AG04450 (cell line): ENCODE results near the gene PNPLA3. TPM values are rescaled to one million over a fixed set of nuclear protein-coding genes. Genes with fewer than 3 reads are reported as not detected.

ENCODE experiments used
- CTCF ChIA-PET: fragments of 300-600, 350-600 bp; formaldehyde crosslinking; extraction: SDS; loops from one replicate; lab custom pipeline; 2022; ENCODE audit warnings: antibody characterized with exemption, inconsistent platforms; lab: Charles Lee
- POLR2A ChIA-PET: fragments of 350-600 bp; formaldehyde crosslinking; extraction: SDS; loops from one replicate; lab custom pipeline; 2021; ENCODE audit warnings: antibody characterized with exemption, inconsistent platforms; lab: Yijun Ruan, JAX
- DNase-seq: peaks from one replicate; pipeline ENCODE4 v3.0.0-alpha.2; 2011; ENCODE audit warnings: low read depth, low spot score
- H3K27ac ChIP-seq: one replicate; pipeline ENCODE4 v1.5.1; 2012; ENCODE audit warnings: low read depth, low read length, control low read depth
- H3K27me3 ChIP-seq: one replicate; pipeline ENCODE4 v1.6.0; 2012; ENCODE audit warnings: low read length; ENCODE audit not compliant: control insufficient read depth, insufficient read depth
- H3K4me3 ChIP-seq: 2 replicates; pipeline ENCODE4 v1.5.1; 2011; ENCODE audit warnings: mild to moderate bottlenecking, low read depth, low read length, control low read depth
- H3K9me3 ChIP-seq: 2 replicates; pipeline ENCODE4 v1.5.1; 2012; ENCODE audit warnings: low read length; ENCODE audit not compliant: control insufficient read depth, insufficient read depth
- polyA plus RNA-seq: library from polyadenylated mRNA; depleted of rRNA; stranded (reverse); fragments of >200 nt; gene quantifications from 2 replicates; pipeline ENCODE4 v1.2.3, GENCODE V29; 2011
- TF ChIP-seq, protein P1 (sequence below): IDR thresholded peaks from 2 replicates; pipeline ENCODE4 v1.5.1; 2011; ENCODE audit warnings: low read depth, low read length, control low read depth, inconsistent platforms

PNPLA3 gene
- polyA plus RNA-seq, 1 experiment: 3.9 TPM

GRCh38 chr22:43893266-43893665 is 30.3 kb upstream of the PNPLA3 start:
- Histone ChIP-seq H3K27ac (no peak overlapping the region), H3K4me3 (no peak overlapping the region), H3K27me3 (peaks cover 30% of the 10 kb centered on the region), H3K9me3 (no peaks in the 10 kb centered on the region; the same call in 1 of the 2 replicates)
- CTCF ChIA-PET: no interaction called here
- DNase-seq: no peak
- POLR2A ChIA-PET: no interaction called here
- TF ChIP-seq, protein P1, sequence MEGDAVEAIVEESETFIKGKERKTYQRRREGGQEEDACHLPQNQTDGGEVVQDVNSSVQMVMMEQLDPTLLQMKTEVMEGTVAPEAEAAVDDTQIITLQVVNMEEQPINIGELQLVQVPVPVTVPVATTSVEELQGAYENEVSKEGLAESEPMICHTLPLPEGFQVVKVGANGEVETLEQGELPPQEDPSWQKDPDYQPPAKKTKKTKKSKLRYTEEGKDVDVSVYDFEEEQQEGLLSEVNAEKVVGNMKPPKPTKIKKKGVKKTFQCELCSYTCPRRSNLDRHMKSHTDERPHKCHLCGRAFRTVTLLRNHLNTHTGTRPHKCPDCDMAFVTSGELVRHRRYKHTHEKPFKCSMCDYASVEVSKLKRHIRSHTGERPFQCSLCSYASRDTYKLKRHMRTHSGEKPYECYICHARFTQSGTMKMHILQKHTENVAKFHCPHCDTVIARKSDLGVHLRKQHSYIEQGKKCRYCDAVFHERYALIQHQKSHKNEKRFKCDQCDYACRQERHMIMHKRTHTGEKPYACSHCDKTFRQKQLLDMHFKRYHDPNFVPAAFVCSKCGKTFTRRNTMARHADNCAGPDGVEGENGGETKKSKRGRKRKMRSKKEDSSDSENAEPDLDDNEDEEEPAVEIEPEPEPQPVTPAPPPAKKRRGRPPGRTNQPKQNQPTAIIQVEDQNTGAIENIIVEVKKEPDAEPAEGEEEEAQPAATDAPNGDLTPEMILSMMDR: no peak

GRCh38 chr22:43894122-43894521 is 29.5 kb upstream of the PNPLA3 start:
- no peak overlapping the region for H3K4me3 ChIP-seq
- TF ChIP-seq, protein P1: no peak
- CTCF ChIA-PET: no interaction called here
- peaks cover 26% of the 10 kb centered on the region for H3K27me3 ChIP-seq
- no peak overlapping the region for H3K27ac ChIP-seq
- POLR2A ChIA-PET: no interaction called here
- no peak for DNase-seq
- no peaks in the 10 kb centered on the region; the same call in 1 of the 2 replicates for H3K9me3 ChIP-seq

GRCh38 chr22:43895986-43896645 is 27.5 kb upstream of the PNPLA3 start:
- DNase-seq: no peak
- H3K27me3 ChIP-seq: peaks cover 19% of the 10 kb centered on the region
- H3K4me3 ChIP-seq: no peak overlapping the region
- POLR2A ChIA-PET: no interaction called here
- no peak overlapping the region for H3K27ac ChIP-seq
- no peaks in the 10 kb centered on the region; the same call in 1 of the 2 replicates for H3K9me3 ChIP-seq
- TF ChIP-seq, protein P1: no peak
- CTCF ChIA-PET: interaction anchor here (3.4 kb wide), 1 partner anchor 12 kb away, joined by 20 read pairs; no protein-coding TSS in a partner anchor

DNA sequence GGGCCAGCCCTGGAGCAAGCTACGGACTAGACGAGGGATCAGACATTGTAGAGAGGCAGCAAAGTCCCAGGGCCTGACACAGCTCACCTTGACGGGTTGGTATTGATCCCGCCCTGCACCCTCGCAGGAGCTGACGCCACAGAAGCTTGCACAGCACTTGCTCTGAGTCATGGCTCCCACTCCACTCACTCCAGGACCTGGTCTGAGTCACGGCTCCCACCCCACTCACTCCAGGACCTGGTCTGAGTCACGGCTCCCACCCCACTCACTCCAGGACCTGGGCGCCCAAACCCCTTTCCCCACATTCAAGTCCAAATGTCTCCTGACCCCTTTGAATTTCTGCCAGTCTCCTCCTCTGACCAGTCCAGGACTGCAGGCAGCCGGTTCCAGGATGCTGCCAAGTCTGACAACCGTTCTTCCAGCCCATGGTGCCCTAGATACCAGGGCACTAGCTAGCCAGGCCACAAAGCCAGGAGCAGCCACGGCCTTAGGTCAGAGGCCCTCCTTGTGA is 25.8 kb upstream of the PNPLA3 start:
- no peak overlapping the region for H3K4me3 ChIP-seq
- H3K27ac ChIP-seq: peak overlapping the region; percentile 39
- no peak for DNase-seq
- CTCF ChIA-PET: interaction anchor here (3.4 kb wide), 1 partner anchor 13 kb away, joined by 20 read pairs; no protein-coding TSS in a partner anchor
- POLR2A ChIA-PET: interaction anchor here (0.6 to 1.0 kb wide), 3 partner anchors 18 to 1524 kb away, joined by 3 to 4 read pairs (median 3); partner anchors contain the start of gene PNPLA3
- TF ChIP-seq, protein P1: no peak
- peaks cover 5% of the 10 kb centered on the region for H3K27me3 ChIP-seq
- no peaks in the 10 kb centered on the region for H3K9me3 ChIP-seq

DNA sequence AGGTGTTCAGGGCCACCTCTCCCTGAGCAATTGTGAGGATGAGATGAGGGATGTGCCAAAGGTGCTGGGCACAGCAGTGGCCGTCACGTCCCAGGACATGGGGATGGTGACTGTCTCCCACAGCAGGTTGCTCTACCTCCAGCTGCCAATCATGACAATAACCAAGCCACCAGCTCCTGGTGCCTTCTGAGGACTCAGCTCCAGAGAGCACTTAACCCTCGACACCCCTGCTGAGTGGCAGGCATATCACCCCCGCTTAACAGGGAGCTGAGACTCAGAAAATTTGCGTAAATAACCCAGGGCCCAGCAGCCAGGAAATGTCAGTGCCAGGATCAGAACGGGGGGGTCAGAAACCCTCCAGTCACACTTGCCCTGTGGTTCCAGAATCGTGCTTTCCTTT is 23.4 kb upstream of the PNPLA3 start:
- CTCF ChIA-PET: interaction anchor here (0.5 to 1.6 kb wide), 3 partner anchors 15 to 45 kb away, joined by 3 to 5 read pairs (median 5); no protein-coding TSS in a partner anchor
- Histone ChIP-seq H3K9me3 (no peaks in the 10 kb centered on the region), H3K4me3 (no peak overlapping the region), H3K27me3 (no peaks in the 10 kb centered on the region), H3K27ac (no peak overlapping the region)
- POLR2A ChIA-PET: no interaction called here
- TF ChIP-seq, protein P1: no peak
- DNase-seq: no peak
